Gastroesophageal sphincter (tissue), 4 donors: ENCODE data around the gene KYAT1. TPM values are rescaled to one million over a fixed set of nuclear protein-coding genes. Genes with fewer than 3 reads are reported as not detected.
"Not testable (repeated sequence)": the region's sequence is repeated elsewhere in the genome, so short reads cannot be mapped to it uniquely, and the experiment has no call there.

Experiments
- ATAC-seq: fragments of 150-250 bp; one replicate; pipeline ENCODE4 v1.9.1; 2016; ENCODE audit warnings: mild to moderate bottlenecking, moderate library complexity
- H3K27ac ChIP-seq, 4 donors: fragments of 200-600 bp; sonication (generic) in 3 of 4; 1 replicate in 3 of 4; 2 replicates in 1 of 4; pipeline ENCODE4 v1.5.1; 2016 to 2019
- H3K27me3 ChIP-seq: fragments of 200-600 bp; sonication (generic); one replicate; pipeline ENCODE4 v1.5.1; 2019
- H3K36me3 ChIP-seq, 2 donors: fragments of 200-600 bp; sonication (generic); one replicate each; pipeline ENCODE4 v1.5.1; 2019; ENCODE audit warnings: control low read depth in 1 of 2
- H3K4me1 ChIP-seq, 3 donors: fragments of 200-600 bp; sonication (generic); 1 replicate in 2 of 3; 2 replicates in 1 of 3; pipeline ENCODE4 v1.5.1; 2016 to 2019; ENCODE audit warnings: control low read depth in 2 of 3
- H3K4me3 ChIP-seq, 2 donors: fragments of 200-600 bp; sonication (generic); one replicate each; pipeline ENCODE4 v1.5.1; 2019; ENCODE audit warnings: mild to moderate bottlenecking in 1 of 2, moderate library complexity in 1 of 2
- H3K9me3 ChIP-seq, 3 donors: fragments of 200-600 bp; sonication (generic); one replicate each; pipeline ENCODE4 v1.5.1; 2017 to 2019; ENCODE audit warnings: control low read depth in 2 of 3
- CTCF ChIP-seq, 4 experiments: fragments of 200-600 bp in 2 of 4; fragments of 450-650 bp in 2 of 4; sonication (generic) in 1 of 4; IDR thresholded peaks; one replicate each; pipeline ENCODE4 v1.5.1; 2017 to 2019; ENCODE audit warnings: antibody characterized with exemption in 4 of 4, mild to moderate bottlenecking in 2 of 4, moderate library complexity in 2 of 4
- EP300 ChIP-seq: sonication (generic); formaldehyde crosslinking; IDR thresholded peaks from one replicate; pipeline ENCODE4 v1.6.1; 2017; ENCODE audit warnings: antibody characterized with exemption, mild to moderate bottlenecking
- POLR2A ChIP-seq, 2 donors: fragments of 450-650 bp; IDR thresholded peaks; one replicate each; pipeline ENCODE4 v1.6.1; 2017; ENCODE audit warnings: antibody characterized with exemption in 2 of 2, mild to moderate bottlenecking in 2 of 2, moderate library complexity in 1 of 2
- POLR2AphosphoS5 ChIP-seq: sonication (generic); formaldehyde crosslinking; IDR thresholded peaks from one replicate; pipeline ENCODE4 v1.6.1; 2017; ENCODE audit warnings: antibody characterized with exemption
- WGBS, 2 donors: methylation state at CpG; one replicate each; pipeline ENCODE4 v1.1.5; 2018; ENCODE audit warnings: low coverage in 1 of 2; 5-methylcytosine and 5-hydroxymethylcytosine counted together
- total RNA-seq, 4 donors: library from RNA; depleted of rRNA; stranded (reverse); fragments of >200 nt; gene quantifications; one replicate each; pipeline ENCODE4 v1.1.0, GENCODE V29; 2016

KYAT1 gene
- total RNA-seq, 4 donors from 2014 or later = 3.4 to 7.9 (median 4.8) TPM

DNA sequence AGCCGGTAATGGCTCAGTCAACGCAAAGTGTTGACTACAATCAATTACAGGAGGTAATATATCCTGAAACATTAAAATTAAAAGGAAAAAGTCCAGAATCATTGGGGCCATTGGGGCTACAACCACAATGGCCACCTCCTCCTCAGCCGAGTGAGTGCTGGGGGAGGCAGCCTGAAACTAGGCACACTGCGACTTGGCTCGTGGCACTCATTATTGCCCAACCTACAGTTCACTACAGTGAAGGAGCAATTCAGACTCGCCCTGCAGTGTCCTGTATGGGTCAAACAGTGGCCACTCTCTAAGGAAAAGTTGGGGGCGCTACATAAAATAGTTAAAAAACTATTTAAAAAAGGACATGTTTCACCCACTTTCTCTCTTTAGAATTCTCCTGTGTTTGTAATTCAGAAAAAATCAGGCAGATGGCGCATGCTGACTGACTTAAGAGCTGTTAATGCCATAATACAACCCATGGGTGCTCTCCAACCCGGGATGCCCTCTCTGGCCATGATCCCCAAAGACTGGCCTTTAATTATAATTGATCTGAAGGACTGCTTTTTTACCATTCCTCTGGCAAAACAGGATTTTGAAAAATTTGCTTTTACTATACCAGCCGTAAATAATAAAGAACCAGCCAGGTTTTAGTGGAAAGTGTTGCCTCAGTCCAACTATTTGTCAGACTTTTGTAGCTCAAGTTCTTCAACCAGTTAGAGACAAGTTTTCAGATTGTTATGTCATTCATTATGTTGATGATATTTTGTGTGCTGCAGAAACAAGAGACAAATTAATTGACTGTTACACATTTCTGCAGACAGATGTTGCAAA is 29.8 kb downstream of the KYAT1 start:
- WGBS, 2 donors = 72 to 81% methylated on average over 10 of the region's 10 CpGs
- H3K36me3 ChIP-seq, H3K9me3 ChIP-seq, ATAC-seq, H3K27ac ChIP-seq, H3K4me3 ChIP-seq, H3K27me3 ChIP-seq, H3K4me1 ChIP-seq: not testable (repeated sequence)
- peak in 3 of 4 experiments; percentile 43 to 56 (median 54) for TF ChIP-seq CTCF (IDR thresholded peaks at IDR 0.05)

GRCh38 chr9:128851024-128851423 is 30.7 kb downstream of the KYAT1 start:
- not testable (repeated sequence) for H3K27ac ChIP-seq, H3K4me3 ChIP-seq, H3K27me3 ChIP-seq, H3K36me3 ChIP-seq, H3K9me3 ChIP-seq, ATAC-seq, H3K4me1 ChIP-seq
- WGBS, 2 donors = 90 to 96% methylated on average over 6 to 9 of the region's 10 CpGs

DNA sequence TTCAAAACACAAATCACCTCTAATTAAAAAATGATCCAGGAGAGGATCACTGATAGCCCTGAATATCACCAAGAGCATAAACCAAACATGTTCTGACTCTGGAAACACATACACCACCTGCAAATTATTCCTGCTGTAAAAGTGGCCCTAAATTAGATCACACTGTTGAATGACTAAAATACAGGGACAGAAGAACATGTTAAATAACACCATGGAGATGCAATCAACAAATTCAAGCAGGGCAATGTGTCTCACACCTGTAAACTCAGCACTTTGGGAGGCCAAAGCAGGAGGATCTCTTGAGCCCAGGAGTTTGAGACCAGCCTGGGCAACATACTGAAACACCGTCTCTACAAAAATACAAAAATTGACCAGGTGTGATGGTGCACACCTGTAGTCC is 33.9 kb downstream of the KYAT1 start:
- TF ChIP-seq EP300 = no peak
- H3K27ac ChIP-seq = no peak overlapping the region
- H3K36me3 ChIP-seq = peaks cover 0 to 4% of the 10 kb centered on the region in 2 donors
- 83% methylated on average over 1 of the region's 1 CpG; no CpG with 5 or more reads in 1 of the 2 donors for WGBS, 2 donors
- no peaks in the 10 kb centered on the region for H3K4me1 ChIP-seq
- H3K9me3 ChIP-seq = peaks cover 0 to 7% (median 0%) of the 10 kb centered on the region in 3 donors
- ATAC-seq = no peak
- H3K27me3 ChIP-seq = no peaks in the 10 kb centered on the region
- H3K4me3 ChIP-seq = no peak overlapping the region

DNA sequence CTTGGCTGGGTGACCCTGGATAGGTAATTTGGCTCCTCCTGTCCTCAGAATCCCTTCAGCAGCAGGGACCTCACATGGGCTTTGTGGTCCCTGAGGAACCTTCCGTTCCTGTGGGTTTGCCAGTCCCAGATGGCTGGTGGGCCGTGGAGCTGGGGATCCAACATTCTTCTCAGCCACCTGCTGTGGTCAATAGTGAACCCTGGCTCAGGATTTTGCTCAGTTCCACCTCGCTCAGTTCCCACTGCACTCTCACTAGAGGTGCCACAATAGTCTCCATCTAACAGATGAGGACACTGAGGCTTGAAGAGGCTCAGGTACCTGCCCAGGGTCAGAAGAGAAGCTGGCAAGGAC is 35.1 kb downstream of the KYAT1 start:
- no peak for ATAC-seq
- Histone ChIP-seq H3K27me3 (no peaks in the 10 kb centered on the region), H3K9me3 (peaks cover 0 to 7% (median 0%) of the 10 kb centered on the region in 3 donors), H3K27ac (no peak overlapping the region), H3K36me3 (peaks cover 0 to 16% of the 10 kb centered on the region in 2 donors), H3K4me1 (no peaks in the 10 kb centered on the region), H3K4me3 (no peak overlapping the region)
- 100% methylated on average over 1 of the region's 3 CpGs; no CpG with 5 or more reads in 1 of the 2 donors for WGBS, 2 donors
- no peak for TF ChIP-seq EP300
- TF ChIP-seq POLR2A (IDR thresholded peaks at IDR 0.05) = no peak
- TF ChIP-seq POLR2AphosphoS5 = no peak
- TF ChIP-seq CTCF (IDR thresholded peaks at IDR 0.05) = no peak

- Histone ChIP-seq H3K9me3 (no peaks in the 10 kb centered on the region), H3K27me3 (no peaks in the 10 kb centered on the region), H3K4me1 (no peaks in the 10 kb centered on the region), H3K36me3 (peaks cover 0 to 17% of the 10 kb centered on the region in 2 donors), H3K4me3 (no peak overlapping the region), H3K27ac (no peak overlapping the region)
- WGBS, 2 donors = 100% methylated on average over 1 of the region's 13 CpGs; no CpG with 5 or more reads in 1 of the 2 donors
- TF ChIP-seq POLR2AphosphoS5 = no peak
- TF ChIP-seq CTCF (IDR thresholded peaks at IDR 0.05) = no peak
- no peak for TF ChIP-seq POLR2A (IDR thresholded peaks at IDR 0.05)
- TF ChIP-seq EP300 = no peak
- ATAC-seq = no peak
Observed at GRCh38 chr9:128845186-128845931, 36.4 kb downstream of the KYAT1 start.

GRCh38 chr9:128843171-128843570 is 38.6 kb downstream of the KYAT1 start:
- H3K27me3 ChIP-seq, H3K4me1 ChIP-seq, H3K9me3 ChIP-seq, H3K27ac ChIP-seq, H3K4me3 ChIP-seq, ATAC-seq: not testable (repeated sequence)
- WGBS, 2 donors = 85 to 100% methylated on average over 2 to 3 of the region's 7 CpGs
- peaks cover 0 to 24% of the 10 kb centered on the region in 2 donors for H3K36me3 ChIP-seq
